ENCODE results near the gene SRA1.
"Not testable (repeated sequence)": the region's sequence is repeated elsewhere in the genome, so short reads cannot be mapped to it uniquely, and the experiment has no call there.

The SRA1 gene

DNA sequence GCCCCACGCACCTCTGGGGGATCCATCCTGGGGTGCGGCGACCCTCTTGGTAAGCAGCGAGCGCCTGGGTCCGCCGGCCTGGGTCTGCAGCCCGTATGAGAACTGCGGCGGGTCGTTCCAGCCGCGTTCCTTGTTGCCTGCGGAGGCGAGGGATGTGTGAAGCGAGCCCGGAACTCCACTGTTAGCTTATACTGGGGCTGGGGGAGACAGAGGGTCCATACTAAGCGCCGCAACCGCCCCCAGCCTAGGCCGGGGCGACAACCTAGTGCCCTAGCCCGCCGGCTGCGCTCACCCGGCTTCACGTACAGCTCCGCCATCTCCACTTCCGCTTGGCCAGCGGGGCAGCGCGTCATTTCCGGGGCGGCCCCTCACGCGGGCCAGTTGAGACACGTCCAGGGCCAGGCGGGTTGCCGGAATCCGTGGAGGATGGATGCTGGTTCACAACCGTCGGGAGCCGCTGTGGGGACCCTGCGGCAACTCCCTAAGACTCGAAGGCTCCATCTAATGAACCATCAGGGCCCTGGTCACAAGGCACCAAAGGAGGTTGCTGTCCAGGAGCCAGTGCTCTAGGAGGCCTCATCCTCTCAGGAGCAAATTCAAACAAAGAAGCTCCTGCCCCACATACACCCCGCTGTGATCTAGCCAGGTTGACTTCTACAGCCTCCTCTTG is at the start of gene SRA1:
TSS of gene SRA1 (minus strand) at position 338 of the 670 bp plus-strand sequence. CDS start at position 317, 21 bp downstream.
- peaks cover 62% of the 10 kb centered on the region for H3K4me1 Mint-ChIP-seq
- peak; percentile 94 for ATAC-seq

DNA sequence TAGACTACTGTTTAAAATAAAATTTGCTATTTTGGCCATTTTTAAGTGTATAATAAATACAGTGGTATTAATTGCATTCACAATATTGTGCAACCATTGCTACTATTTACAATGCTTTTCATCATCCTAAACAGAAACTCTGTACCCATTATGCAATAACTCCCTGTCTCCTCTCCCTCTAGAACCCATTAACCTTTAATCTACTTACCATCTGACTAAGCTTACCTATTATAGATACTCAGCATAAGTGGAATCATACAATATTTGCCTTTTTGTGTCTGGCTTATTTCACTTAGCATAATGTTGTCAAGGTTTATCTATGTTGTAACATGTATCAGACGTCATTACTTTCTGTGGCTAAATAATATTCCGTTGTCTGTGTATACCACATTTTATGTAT is 49.8 kb upstream of the SRA1 start:
- no peak overlapping the region for H3K4me3 Mint-ChIP-seq
- ATAC-seq (no peak), DNase-seq (ENCODE audit: low spot score in 2 of 2) (no peak)
- no peaks in the 10 kb centered on the region for H3K36me3 Mint-ChIP-seq
- no peak overlapping the region for H3K27ac Mint-ChIP-seq
- H3K9me3 Mint-ChIP-seq, result no peaks in the 10 kb centered on the region
- no peaks in the 10 kb centered on the region for H3K4me1 Mint-ChIP-seq

More for the DNA sequence above, at the start of gene SRA1:
- Mint-ChIP-seq H3K36me3 (peaks cover 55% of the 10 kb centered on the region), H3K27ac (peak within 1 kb of the TSS; percentile 32), H3K4me3 (peak within 1 kb of the TSS; percentile 85), H3K9me3 (no peaks in the 10 kb centered on the region)
- DNase-seq (ENCODE audit: low spot score in 2 of 2), result peak; percentile 86 to 94

DNA sequence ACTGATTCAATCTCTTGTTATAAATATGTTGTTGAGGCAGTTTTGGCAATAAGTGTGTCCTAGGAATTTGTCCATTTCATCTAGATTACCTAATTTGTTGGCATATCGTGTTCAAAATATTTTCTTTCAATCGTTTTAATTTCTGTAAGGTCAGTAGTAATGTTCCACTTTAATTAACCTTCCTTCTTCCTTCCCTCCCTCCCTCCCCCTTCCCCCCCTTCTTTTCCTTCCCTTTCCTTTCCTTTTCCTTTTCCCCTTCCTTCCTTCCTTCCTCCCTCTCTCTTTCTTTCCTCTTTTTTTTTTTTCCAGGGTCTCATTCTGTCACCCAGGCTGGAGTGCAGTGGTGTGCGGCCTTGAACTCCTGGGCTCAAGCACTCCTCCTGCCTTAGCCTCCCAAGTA is 48.6 kb upstream of the SRA1 start:
- H3K36me3 Mint-ChIP-seq, result no peaks in the 10 kb centered on the region
- H3K4me1 Mint-ChIP-seq, result no peaks in the 10 kb centered on the region
- H3K4me3 Mint-ChIP-seq, result no peak overlapping the region
- ATAC-seq (no peak), DNase-seq (ENCODE audit: low spot score in 2 of 2) (no peak)
- H3K27ac Mint-ChIP-seq, result no peak overlapping the region
- H3K9me3 Mint-ChIP-seq, result no peaks in the 10 kb centered on the region

DNA sequence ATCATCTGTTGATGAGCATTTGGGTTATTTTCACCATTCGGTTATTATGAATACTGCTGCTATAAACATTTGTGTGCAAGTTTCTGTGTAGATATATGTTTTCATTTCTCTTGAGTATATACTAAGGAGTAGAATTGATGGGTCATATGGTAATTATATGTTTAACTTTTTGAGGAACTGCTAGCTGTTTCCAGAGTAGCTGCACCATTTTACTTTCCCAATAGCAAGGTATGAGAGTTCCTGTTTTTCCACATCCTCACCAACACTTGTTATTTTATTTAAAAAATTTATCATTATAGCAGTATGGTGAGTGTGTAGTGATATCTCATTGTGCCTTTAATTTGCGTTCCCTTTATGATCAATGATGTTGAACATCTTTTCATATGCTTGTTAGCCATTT is 46.5 kb upstream of the SRA1 start:
- no peaks in the 10 kb centered on the region for H3K36me3 Mint-ChIP-seq
- H3K4me3 Mint-ChIP-seq, result no peak overlapping the region
- DNase-seq (ENCODE audit: low spot score in 2 of 2), result no peak
- H3K4me1 Mint-ChIP-seq, result no peaks in the 10 kb centered on the region
- H3K9me3 Mint-ChIP-seq, result no peaks in the 10 kb centered on the region
- ATAC-seq, result no peak
- H3K27ac Mint-ChIP-seq, result no peak overlapping the region

DNA sequence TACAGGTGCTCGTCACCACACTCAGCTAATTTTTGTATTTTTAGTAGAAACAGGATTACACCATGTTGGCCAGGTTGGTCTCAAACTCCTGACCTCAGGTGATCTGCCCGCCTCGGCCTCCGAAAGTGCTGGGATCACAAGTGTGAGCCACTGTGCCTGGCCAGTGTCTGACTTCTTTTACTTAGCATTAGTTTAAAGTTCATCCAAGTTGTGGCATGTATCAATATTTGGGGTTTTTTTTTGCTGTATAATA is 46.1 kb upstream of the SRA1 start:
- ATAC-seq; H3K4me3 Mint-ChIP-seq; H3K36me3 Mint-ChIP-seq; H3K4me1 Mint-ChIP-seq; DNase-seq (ENCODE audit: low spot score in 2 of 2); H3K9me3 Mint-ChIP-seq; H3K27ac Mint-ChIP-seq: not testable (repeated sequence)

DNA sequence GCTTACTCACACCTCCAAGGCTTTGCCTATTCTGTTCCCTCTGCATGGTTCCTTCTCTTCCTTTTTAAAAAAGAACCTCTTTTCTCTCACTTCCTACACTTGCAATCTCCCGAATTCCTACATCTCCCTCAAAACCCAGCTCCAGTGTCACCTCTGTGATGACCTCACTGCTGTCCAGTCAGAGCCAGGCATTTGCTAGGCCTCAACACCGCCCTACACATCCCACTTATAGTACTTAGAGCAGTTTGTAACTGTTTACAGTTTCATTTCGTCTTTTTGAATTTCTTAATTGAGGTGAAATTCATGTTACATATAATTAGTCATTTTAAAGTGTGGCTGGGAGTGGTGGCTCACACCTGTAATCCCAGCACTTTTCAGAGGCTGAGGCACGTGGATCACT is 44.9 kb upstream of the SRA1 start:
- Mint-ChIP-seq H3K36me3 (no peaks in the 10 kb centered on the region), H3K4me1 (no peaks in the 10 kb centered on the region), H3K4me3 (no peak overlapping the region), H3K9me3 (no peaks in the 10 kb centered on the region), H3K27ac (no peak overlapping the region)
- DNase-seq (ENCODE audit: low spot score in 2 of 2) (no peak), ATAC-seq (no peak)

DNA sequence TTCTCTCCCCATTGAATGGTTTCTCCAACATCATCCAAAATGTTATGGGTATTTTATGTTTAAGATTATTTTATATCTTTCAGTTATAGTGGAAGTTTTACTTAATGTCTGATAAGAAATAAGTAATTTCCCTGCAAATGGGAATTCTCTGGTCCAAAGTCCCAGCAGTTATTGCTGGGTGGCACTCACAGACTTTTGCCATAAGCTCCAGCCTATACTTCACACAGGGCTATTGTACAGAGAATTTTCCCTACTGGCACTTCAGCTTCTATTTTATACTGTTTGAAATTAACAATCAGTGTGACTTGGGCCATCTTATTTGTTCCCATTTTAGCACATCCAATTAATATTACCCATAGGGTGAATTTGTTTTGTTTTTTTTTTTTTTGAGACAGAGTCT is 42.8 kb upstream of the SRA1 start:
- Mint-ChIP-seq H3K27ac (no peak overlapping the region), H3K4me3 (no peak overlapping the region), H3K36me3 (no peaks in the 10 kb centered on the region), H3K9me3 (no peaks in the 10 kb centered on the region), H3K4me1 (no peaks in the 10 kb centered on the region)
- no peak for ATAC-seq
- DNase-seq (ENCODE audit: low spot score in 2 of 2), result no peak

DNA sequence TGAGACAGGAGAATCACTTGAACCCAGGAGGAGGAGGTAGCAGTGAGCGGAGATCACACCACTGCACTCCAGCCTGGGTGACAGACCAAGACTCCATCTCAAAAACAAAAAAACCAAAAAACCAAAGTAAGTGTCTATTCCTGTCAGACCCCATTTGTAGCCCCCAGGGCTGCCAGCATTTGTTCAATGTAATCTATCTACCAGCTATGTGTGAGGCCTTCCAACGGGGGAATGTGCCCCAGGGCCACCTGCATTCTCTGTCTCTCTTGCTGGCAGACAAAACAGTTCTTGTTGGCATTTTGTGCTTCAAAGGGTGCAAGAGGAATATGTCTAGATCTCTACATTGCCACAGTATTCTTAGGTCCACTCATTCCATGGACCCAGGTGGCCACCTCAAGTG is 41.6 kb upstream of the SRA1 start:
- H3K4me1 Mint-ChIP-seq, result no peaks in the 10 kb centered on the region
- no peak for DNase-seq (ENCODE audit: low spot score in 2 of 2)
- H3K4me3 Mint-ChIP-seq, result no peak overlapping the region
- H3K27ac Mint-ChIP-seq, result no peak overlapping the region
- no peaks in the 10 kb centered on the region for H3K36me3 Mint-ChIP-seq
- ATAC-seq, result no peak
- no peaks in the 10 kb centered on the region for H3K9me3 Mint-ChIP-seq

DNA sequence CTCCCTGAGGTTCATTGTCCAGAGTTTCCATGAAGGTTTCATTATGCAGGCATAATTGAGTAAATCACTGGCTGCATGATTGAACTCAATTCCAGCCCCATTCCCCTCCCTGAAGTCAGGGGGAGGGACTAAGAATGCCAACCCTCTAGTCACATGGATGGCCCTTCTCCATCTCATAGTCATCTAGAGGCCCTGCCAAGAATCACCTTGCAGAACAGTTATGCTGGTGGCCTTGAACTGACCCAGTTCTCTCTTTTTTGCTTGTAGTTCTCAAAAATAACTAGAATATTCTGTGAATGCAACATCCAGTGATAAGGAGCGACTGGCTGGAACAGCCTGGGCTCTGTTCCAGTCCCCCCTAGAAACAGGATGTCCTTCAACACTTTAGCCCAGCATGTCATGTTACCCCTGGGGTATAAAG is 39.1 kb upstream of the SRA1 start:
- DNase-seq (ENCODE audit: low spot score in 2 of 2) (no peak), ATAC-seq (no peak)
- no peak overlapping the region for H3K4me3 Mint-ChIP-seq
- H3K9me3 Mint-ChIP-seq, result no peaks in the 10 kb centered on the region
- no peaks in the 10 kb centered on the region for H3K36me3 Mint-ChIP-seq
- no peak overlapping the region for H3K27ac Mint-ChIP-seq
- no peaks in the 10 kb centered on the region for H3K4me1 Mint-ChIP-seq

DNA sequence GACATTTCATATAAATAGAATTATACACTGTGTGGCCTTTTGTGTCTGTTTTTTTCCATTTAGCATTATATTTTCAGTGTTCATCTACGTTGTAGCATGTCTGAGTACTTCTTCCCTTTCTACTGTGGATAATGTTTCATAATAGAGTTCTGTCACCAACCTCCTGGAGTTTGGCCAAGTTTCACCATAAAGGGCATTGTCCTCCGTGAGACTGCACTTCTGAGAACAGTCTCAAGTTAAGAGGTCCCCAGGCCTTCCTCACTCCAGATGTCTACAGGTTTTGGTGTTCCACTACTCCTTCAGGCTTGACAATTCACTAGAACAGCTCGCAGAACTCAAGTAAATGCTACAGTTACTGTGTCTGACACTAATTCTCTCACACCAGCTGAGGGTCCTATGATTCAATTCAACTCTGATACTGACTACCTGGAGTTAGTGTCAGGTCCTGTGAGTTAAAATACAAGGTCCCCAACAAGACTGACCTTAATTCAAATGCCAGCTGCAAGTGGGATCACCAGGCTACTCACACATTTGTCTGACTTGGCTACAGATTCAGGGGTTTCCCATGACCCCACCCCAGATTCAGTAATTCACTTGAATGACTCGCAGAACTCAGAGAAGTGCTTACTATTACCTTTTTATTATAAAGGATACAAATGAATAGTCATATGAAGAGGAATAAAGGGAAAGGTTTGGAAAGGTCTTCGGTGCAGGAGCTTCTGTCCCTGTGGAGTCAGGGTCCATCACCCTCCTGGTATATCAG is 38.4 kb upstream of the SRA1 start:
- H3K36me3 Mint-ChIP-seq, result no peaks in the 10 kb centered on the region
- no peaks in the 10 kb centered on the region for H3K9me3 Mint-ChIP-seq
- no peak overlapping the region for H3K27ac Mint-ChIP-seq
- H3K4me3 Mint-ChIP-seq, result no peak overlapping the region
- ATAC-seq, result no peak
- no peak for DNase-seq (ENCODE audit: low spot score in 2 of 2)
- no peaks in the 10 kb centered on the region for H3K4me1 Mint-ChIP-seq

DNA sequence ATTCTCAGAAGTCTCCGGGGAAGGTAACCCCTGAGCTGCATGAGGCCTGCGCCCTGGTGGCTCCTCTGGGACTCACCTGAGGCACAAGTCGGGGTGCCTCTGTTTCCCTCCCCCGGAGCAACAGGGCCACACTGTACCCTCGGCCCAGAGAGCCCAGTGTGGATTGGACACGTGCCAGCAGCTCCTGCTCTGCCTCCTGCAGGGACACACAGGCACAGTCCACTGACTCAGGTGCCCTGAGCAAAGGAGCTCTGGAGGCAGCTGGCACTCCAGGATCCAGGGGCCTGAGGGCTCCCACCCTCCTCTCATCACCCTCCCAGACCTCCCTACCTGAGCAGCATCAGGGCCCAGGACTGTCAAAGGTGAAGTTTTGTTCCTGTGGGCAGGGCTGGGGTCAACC is 36.9 kb upstream of the SRA1 start:
- no peak overlapping the region for H3K27ac Mint-ChIP-seq
- DNase-seq (ENCODE audit: low spot score in 2 of 2), result no peak

DNA sequence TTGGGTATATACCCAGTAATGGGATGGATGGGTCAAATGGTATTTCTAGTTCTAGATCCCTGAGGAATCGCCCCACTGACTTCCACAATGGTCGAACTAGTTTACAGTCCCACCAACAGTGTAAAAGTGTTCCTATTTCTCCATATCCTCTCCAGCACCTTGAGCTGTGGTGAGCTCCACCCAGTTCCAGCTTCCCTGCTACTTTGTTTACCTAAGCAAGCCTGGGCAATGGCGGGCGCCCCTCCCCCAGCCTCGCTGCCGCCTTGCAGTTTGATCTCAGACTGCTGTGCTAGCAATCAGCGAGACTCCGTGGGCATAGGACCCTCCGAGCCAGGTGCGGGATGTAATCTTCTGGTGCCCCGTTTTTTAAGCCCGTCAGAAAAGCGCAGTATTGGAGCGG is 35.8 kb upstream of the SRA1 start:
- not testable (repeated sequence) for ATAC-seq; DNase-seq (ENCODE audit: low spot score in 2 of 2); H3K9me3 Mint-ChIP-seq; H3K27ac Mint-ChIP-seq; H3K4me1 Mint-ChIP-seq; H3K36me3 Mint-ChIP-seq; H3K4me3 Mint-ChIP-seq

More for the DNA sequence above, 36.9 kb upstream of the SRA1 start:
- no peak overlapping the region for H3K4me3 Mint-ChIP-seq
- H3K9me3 Mint-ChIP-seq, result no peaks in the 10 kb centered on the region
- no peaks in the 10 kb centered on the region for H3K36me3 Mint-ChIP-seq
- no peaks in the 10 kb centered on the region for H3K4me1 Mint-ChIP-seq
- ATAC-seq, result no peak

DNA sequence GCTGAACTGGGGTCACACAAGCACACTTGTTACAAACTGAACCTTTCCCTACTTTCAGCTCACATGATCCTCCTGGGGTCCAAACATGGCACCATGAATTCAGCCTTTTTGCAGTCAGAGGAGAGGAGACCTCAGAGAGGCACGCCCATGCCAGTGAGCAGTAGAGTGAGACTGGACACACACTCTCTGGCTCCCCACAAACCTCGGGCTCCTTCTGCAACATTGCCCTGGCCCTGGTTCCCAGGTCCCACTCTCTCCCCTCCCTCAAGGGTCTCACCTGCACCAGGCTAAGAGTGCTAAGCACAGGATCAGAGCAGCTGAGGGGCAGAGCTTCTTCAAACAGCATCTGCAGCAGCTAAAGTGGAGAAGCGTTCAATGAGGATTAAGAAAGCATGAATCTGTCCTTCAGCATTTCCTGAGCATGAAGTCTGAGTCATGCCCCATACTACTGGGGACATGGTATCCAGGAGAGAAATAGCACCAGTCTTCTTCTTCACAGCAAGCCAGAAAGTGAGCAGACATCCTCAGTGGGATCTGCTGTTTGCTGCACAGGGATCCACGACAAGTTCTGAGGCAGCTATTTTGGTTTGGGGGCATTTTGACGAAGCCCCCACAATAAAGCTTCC is 34.6 kb upstream of the SRA1 start:
- Mint-ChIP-seq H3K36me3 (no peaks in the 10 kb centered on the region), H3K9me3 (no peaks in the 10 kb centered on the region), H3K4me1 (no peaks in the 10 kb centered on the region), H3K27ac (no peak overlapping the region), H3K4me3 (no peak overlapping the region)
- ATAC-seq, result peak; percentile 26
- DNase-seq (ENCODE audit: low spot score in 2 of 2), result no peak

DNA sequence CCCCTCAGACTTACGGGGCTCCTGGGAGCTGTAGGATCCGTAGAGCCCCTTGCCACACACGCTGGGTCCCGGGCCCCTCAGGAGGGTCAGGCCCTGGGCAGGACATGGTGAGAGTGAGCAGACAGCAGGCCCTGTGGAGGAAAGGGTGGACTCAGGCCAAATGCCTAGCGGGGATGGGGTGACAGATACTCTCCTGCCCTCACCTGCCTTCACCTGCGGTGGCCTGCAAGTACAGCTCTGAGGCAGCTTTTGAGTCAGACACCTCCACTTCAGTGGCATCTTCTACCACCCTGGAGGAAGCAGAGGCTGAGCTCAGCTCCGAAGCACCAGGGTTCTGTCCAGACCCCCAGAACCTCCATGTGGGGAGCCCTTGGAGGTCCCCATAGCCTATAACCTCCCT is 33.6 kb upstream of the SRA1 start:
- H3K4me1 Mint-ChIP-seq, result no peaks in the 10 kb centered on the region
- DNase-seq (ENCODE audit: low spot score in 2 of 2), result no peak
- H3K27ac Mint-ChIP-seq, result no peak overlapping the region
- ATAC-seq, result no peak
- H3K9me3 Mint-ChIP-seq, result no peaks in the 10 kb centered on the region
- H3K36me3 Mint-ChIP-seq, result no peaks in the 10 kb centered on the region
- H3K4me3 Mint-ChIP-seq, result no peak overlapping the region

DNA sequence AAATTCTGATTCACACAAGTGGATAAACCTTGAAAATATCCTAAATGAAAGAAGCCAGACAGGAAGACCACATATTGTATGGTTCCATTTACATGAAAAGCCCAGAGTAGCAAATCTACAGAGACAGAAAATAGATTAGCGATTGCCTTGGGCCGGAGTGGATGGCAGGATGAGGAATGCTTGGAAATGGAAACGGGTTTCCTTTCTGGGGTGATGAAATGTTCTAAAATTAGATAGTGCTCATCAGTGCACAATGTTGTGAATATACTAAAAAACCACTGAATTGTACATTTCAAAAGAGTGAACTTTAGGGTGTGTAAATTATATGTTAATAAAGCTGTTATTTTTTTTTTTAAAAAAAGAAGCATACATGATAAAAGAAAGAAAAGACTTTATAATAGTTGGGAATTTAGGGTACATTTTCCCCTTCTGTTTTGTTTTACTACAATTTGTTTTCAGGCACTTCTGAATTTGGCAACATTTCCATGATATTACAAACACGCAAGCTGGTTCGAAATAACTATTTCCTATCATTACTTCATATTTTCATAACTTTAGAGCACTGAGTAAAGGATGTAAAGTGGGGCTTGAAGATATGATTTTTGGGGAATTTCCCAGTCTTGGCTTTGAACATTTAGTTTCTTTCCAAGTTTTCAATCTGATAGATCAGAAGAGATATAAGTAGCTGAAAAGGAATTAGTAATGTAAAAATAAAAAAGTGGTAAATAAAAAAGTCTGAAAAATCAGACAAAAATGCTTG is 31.2 kb upstream of the SRA1 start:
- no peaks in the 10 kb centered on the region for H3K9me3 Mint-ChIP-seq
- no peaks in the 10 kb centered on the region for H3K4me1 Mint-ChIP-seq
- no peaks in the 10 kb centered on the region for H3K36me3 Mint-ChIP-seq
- H3K4me3 Mint-ChIP-seq, result no peak overlapping the region
- no peak overlapping the region for H3K27ac Mint-ChIP-seq
- DNase-seq (ENCODE audit: low spot score in 2 of 2), result no peak
- no peak for ATAC-seq

All from stimulated activated effector memory CD8-positive, alpha-beta T cell treated with anti-CD3 and anti-CD28 coated beads, Interleukin-12 subunit alpha, Interleukin-12 subunit beta, amount 100 ng/mL, for 72 hours (primary cell).